IMR-90 (cell line): ENCODE data around the gene GDPD3.

Source experiments
- CEBPB ChIP-seq: IDR thresholded peaks from 2 replicates; pipeline ENCODE4 v1.6.1; 2012; ENCODE audit warnings: low read depth, low read length, improper control_type of control experiment
- CTCF ChIP-seq: conservative IDR thresholded peaks from 2 replicates; pipeline ENCODE4 v1.5.1; 2012; ENCODE audit warnings: mild to moderate bottlenecking, low read depth, low read length, improper control_type of control experiment
- FOS ChIP-seq: fragments of 150-350 bp; IDR thresholded peaks from 2 replicates; pipeline ENCODE4 v1.6.1; 2016; ENCODE audit warnings: low read depth, low read length
- MXI1 ChIP-seq: IDR thresholded peaks from 2 replicates; pipeline ENCODE4 v1.6.1; 2012; ENCODE audit warnings: low read depth, mild to moderate bottlenecking, low read length, moderate library complexity, borderline replicate concordance
- POLR2A ChIP-seq: IDR thresholded peaks from 2 replicates; pipeline ENCODE4 v1.6.1; 2012; ENCODE audit warnings: mild to moderate bottlenecking, low read depth, low read length
- RCOR1 ChIP-seq: IDR thresholded peaks from 2 replicates; pipeline ENCODE4 v1.6.1; 2012; ENCODE audit warnings: mild to moderate bottlenecking, low read length, improper control_type of control experiment; ENCODE audit not compliant: insufficient replicate concordance
- SMC3 ChIP-seq: fragments of 150-350 bp; IDR thresholded peaks from 2 replicates; pipeline ENCODE4 v1.6.1; 2016; ENCODE audit warnings: low read depth, mild to moderate bottlenecking, antibody characterized with exemption, low read length, moderate library complexity

DNA sequence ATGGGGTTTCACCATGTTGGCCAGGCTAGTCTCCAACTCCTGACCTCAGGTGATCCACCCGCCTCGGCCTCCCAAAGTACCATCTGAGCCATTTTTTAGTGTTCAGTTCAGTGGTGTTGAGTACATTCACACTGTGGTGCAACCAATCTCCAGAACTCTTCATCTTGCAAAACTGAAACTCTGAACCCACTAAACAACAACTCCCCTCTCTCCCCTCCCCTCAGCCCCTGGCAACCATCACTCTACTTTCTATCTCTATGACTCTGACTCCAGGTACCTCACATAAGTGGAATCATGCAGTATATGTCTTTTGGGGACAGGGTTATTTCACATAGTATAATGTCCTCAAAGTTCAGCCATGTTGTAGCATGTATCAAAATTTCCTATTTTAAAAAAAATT, 28.4 kb upstream of the GDPD3 start:
- TF ChIP-seq MXI1, result no peak
- TF ChIP-seq POLR2A, result no peak
- TF ChIP-seq CTCF, result no peak
- no peak for TF ChIP-seq RCOR1
- TF ChIP-seq SMC3, result no peak
- no peak for TF ChIP-seq CEBPB
- no peak for TF ChIP-seq FOS
